Activated CD8-positive, alpha-beta memory T cell treated with anti-CD3 and anti-CD28 coated beads, Interleukin-2, amount 50 U/mL, for 4 hours (primary cell): ENCODE measurements around the gene ABO.
"Not testable (repeated sequence)": the region's sequence is repeated elsewhere in the genome, so short reads cannot be mapped to it uniquely, and the experiment has no call there.

Source experiments
- DNase-seq: peaks from one replicate; pipeline ENCODE4 v3.0.0-alpha.2; 2020

Gene ABO

GRCh38 chr9:133275105-133276000 lies at the start of gene ABO:
ABO (minus strand) TSS chr9:133275201.
- no peak for DNase-seq

GRCh38 chr9:133323991-133324703 lies 49.1 kb upstream of the ABO start:
- DNase-seq, result no peak

GRCh38 chr9:133323211-133323610 lies 48.2 kb upstream of the ABO start:
- DNase-seq, result no peak

- no peak for DNase-seq
These were observed 47.7 kb upstream of the ABO start for GRCh38 chr9:133322701-133323100.

GRCh38 chr9:133321411-133321935 lies 46.5 kb upstream of the ABO start:
- no peak for DNase-seq

- DNase-seq, result no peak
These were observed 45.5 kb upstream of the ABO start for GRCh38 chr9:133320421-133320881.

- not testable (repeated sequence) for DNase-seq
These were observed 42.5 kb upstream of the ABO start for GRCh38 chr9:133317551-133317950.

GRCh38 chr9:133315997-133316396 lies 41.0 kb upstream of the ABO start:
- DNase-seq, result no peak

- no peak for DNase-seq
These were observed 34.6 kb upstream of the ABO start for GRCh38 chr9:133309608-133310007.

GRCh38 chr9:133307301-133307700 lies 32.3 kb upstream of the ABO start:
- no peak for DNase-seq

GRCh38 chr9:133306242-133307204 lies 31.5 kb upstream of the ABO start:
- DNase-seq, result no peak

- DNase-seq, result no peak
These were observed 30.7 kb upstream of the ABO start for GRCh38 chr9:133305731-133306130.

- DNase-seq, result no peak
These were observed 29.7 kb upstream of the ABO start for GRCh38 chr9:133304477-133305377.

- DNase-seq, result no peak
These were observed 29.1 kb upstream of the ABO start for GRCh38 chr9:133304158-133304470.

- no peak for DNase-seq
These were observed 28.5 kb upstream of the ABO start for GRCh38 chr9:133303266-133304157.

GRCh38 chr9:133301253-133302230 lies 26.5 kb upstream of the ABO start:
- no peak for DNase-seq

- DNase-seq, result not testable (repeated sequence)
These were observed 25.0 kb upstream of the ABO start for GRCh38 chr9:133299996-133300395.

GRCh38 chr9:133294257-133294656 lies 19.3 kb upstream of the ABO start:
- no peak for DNase-seq

GRCh38 chr9:133290751-133291302 lies 15.8 kb upstream of the ABO start:
- no peak for DNase-seq
